Liver (tissue), 9 donors: ENCODE data around the gene ZNF205. TPM values are rescaled to one million over a fixed set of nuclear protein-coding genes. Genes with fewer than 3 reads are reported as not detected.

Source experiments
- DNase-seq: peaks from one replicate; pipeline ENCODE4 v3.0.0-alpha.2; 2017; ENCODE audit warnings: low spot score
- H3K27ac ChIP-seq, 2 donors: one replicate each; pipeline ENCODE4 v1.7.0; 2013; ENCODE audit warnings: inconsistent platforms in 2 of 2, low read length in 2 of 2, control low read depth in 1 of 2, low read depth in 1 of 2, mild to moderate bottlenecking in 1 of 2
- H3K27me3 ChIP-seq, 4 donors: one replicate each; pipeline versions ENCODE4 v1.6.1 to v1.7.0; 2013; ENCODE audit warnings: low read length in 3 of 4, inconsistent platforms in 1 of 4, mild to moderate bottlenecking in 1 of 4, moderate library complexity in 1 of 4; ENCODE audit not compliant: control insufficient read depth in 4 of 4, insufficient read depth in 4 of 4
- H3K36me3 ChIP-seq, 4 donors: one replicate each; pipeline versions ENCODE4 v1.6.1 to v1.7.0; 2013; ENCODE audit warnings: low read length in 3 of 4, mild to moderate bottlenecking in 3 of 4, low read depth in 1 of 4, moderate library complexity in 1 of 4; ENCODE audit not compliant: control insufficient read depth in 4 of 4, insufficient read depth in 3 of 4
- H3K4me1 ChIP-seq, 4 donors: one replicate each; pipeline versions ENCODE4 v1.6.1 to v1.7.0; 2013; ENCODE audit warnings: low read length in 3 of 4, mild to moderate bottlenecking in 3 of 4, moderate library complexity in 1 of 4; ENCODE audit not compliant: control insufficient read depth in 4 of 4, insufficient read depth in 4 of 4
- H3K4me3 ChIP-seq, 3 donors: one replicate each; pipeline versions ENCODE4 v1.6.1 to v1.7.0; 2013; ENCODE audit warnings: low read length in 3 of 3, control low read depth in 1 of 3, low read depth in 1 of 3, mild to moderate bottlenecking in 1 of 3
- H3K9ac ChIP-seq, 2 donors: one replicate each; pipeline ENCODE4 v1.7.0; 2013; ENCODE audit warnings: low read length in 2 of 2, mild to moderate bottlenecking in 2 of 2, moderate library complexity in 2 of 2, control low read depth in 1 of 2, low read depth in 1 of 2
- H3K9me3 ChIP-seq, 4 donors: one replicate each; pipeline versions ENCODE4 v1.6.1 to v1.7.0; 2013; ENCODE audit warnings: low read length in 3 of 4; ENCODE audit not compliant: control insufficient read depth in 4 of 4
- ATF3 ChIP-seq: IDR thresholded peaks from 2 replicates; pipeline ENCODE4 v1.6.1; 2016; ENCODE audit warnings: antibody characterized with exemption
- EGR1 ChIP-seq, 2 donors: IDR thresholded peaks; 2 replicates each; pipeline ENCODE4 v1.6.1; 2016 to 2018; ENCODE audit warnings: antibody characterized with exemption in 2 of 2, low read depth in 2 of 2
- FOXA1 ChIP-seq: IDR thresholded peaks from 2 replicates; pipeline ENCODE4 v1.6.1; 2016; ENCODE audit warnings: antibody characterized with exemption
- FOXA2 ChIP-seq: IDR thresholded peaks from 2 replicates; pipeline ENCODE4 v1.6.1; 2016; ENCODE audit warnings: antibody characterized with exemption
- HNF4G ChIP-seq: IDR thresholded peaks from 2 replicates; pipeline ENCODE4 v1.6.1; 2016; ENCODE audit warnings: antibody characterized with exemption
- RAD21 ChIP-seq, 2 donors: IDR thresholded peaks; 2 replicates each; pipeline ENCODE4 v1.6.1; 2016; ENCODE audit warnings: antibody characterized with exemption in 2 of 2, mild to moderate bottlenecking in 2 of 2
- REST ChIP-seq: IDR thresholded peaks from 2 replicates; pipeline ENCODE4 v1.6.1; 2016; ENCODE audit warnings: antibody characterized with exemption, mild to moderate bottlenecking
- RXRA ChIP-seq, 2 donors: IDR thresholded peaks; 2 replicates each; pipeline ENCODE4 v1.6.1; 2017 to 2018; ENCODE audit warnings: antibody characterized with exemption in 2 of 2, mild to moderate bottlenecking in 1 of 2
- SP1 ChIP-seq: IDR thresholded peaks from 2 replicates; pipeline ENCODE4 v1.6.1; 2018; ENCODE audit warnings: antibody characterized with exemption, mild to moderate bottlenecking
- WGBS: extraction: QIAGEN DNeasy Blood & Tissue Kit; methylation state at CpG from one replicate; pipeline ENCODE4 v1.1.7; 2013; 5-methylcytosine and 5-hydroxymethylcytosine counted together
- polyA plus RNA-seq, 2 donors: library from polyadenylated mRNA; stranded (reverse) in 1 of 2; unstranded in 1 of 2; fragments of 200-250 nt in 1 of 2; fragments of >200 nt in 1 of 2; fragmentation: Nextera tagmentation in 1 of 2; extraction: Ambion mirVana in 1 of 2; gene quantifications; one replicate each; pipeline versions ENCODE4 v1.2.1 to v1.2.3, GENCODE V29; 2013 to 2015
- total RNA-seq, 2 donors: library from RNA; depleted of rRNA; stranded (reverse); fragments of >200 nt; gene quantifications; one replicate each; pipeline ENCODE4 v1.2.3, GENCODE V29; 2014
- TF ChIP-seq, protein P1 (sequence below): IDR thresholded peaks from 2 replicates; pipeline ENCODE4 v1.6.1; 2016; ENCODE audit warnings: antibody characterized with exemption
- TF ChIP-seq, protein P2 (sequence below): fragments of 150-350 bp; IDR thresholded peaks from 2 replicates; pipeline ENCODE4 v1.5.1; 2017; ENCODE audit warnings: improper control_type of control experiment, low read depth, low read length; ENCODE audit not compliant: missing input control
- TF ChIP-seq, protein P3 (sequence below): IDR thresholded peaks from 2 replicates; pipeline ENCODE4 v1.6.1; 2016; ENCODE audit warnings: antibody characterized with exemption
- donor health status: healthy.
- donor health status: healthy.
- donor health status: healthy.
- donor health status: healthy.
- donor health status: healthy.

Gene ZNF205
- total and polyA plus RNA-seq, 4 donors = 2.0 to 6.9 (median 5.0) TPM

DNA sequence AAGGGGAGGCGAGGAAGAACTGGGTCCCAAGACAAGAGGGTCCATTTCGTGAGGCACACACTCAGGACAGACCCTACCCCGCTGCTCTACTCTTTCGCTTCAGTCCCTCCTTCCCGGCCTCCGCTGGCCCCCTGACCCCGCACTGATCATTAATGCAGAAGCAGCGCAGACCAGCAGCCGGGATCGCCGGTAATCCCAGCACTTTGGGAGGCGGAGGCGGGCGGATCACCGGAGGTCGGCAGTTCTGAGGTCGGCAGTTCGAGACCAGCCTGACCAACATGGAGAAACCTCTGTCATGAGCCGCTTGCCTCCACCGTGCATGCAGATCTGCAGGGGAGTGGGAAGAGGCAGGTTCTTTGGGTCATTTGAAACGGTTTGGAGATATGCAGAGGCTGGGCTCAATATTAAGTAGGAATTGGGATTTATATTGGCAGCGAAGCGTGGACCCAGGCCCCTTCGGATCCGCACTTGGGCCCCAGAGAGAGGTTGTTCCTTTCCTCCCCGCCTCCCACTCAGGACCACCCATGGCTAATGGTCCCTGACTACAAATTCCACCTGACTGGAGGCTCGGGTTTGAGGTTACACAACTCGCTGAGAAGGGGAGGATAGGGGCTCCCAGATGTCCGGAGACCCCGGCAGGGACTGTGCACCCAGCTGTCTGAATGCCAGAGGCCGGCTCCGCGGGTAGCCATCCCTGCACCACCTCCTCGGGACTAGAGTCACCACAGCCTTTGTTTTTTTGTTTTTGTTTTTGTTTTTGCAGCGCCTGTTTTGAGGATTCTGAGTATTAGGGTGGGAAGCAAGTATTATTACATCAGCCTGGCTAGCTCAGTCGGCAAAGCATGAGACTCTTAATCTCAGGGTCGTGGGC is 52.0 kb downstream of the ZNF205 start:
- no peak overlapping the region for H3K4me3 ChIP-seq
- TF ChIP-seq FOXA1 (no peak), ATF3 (no peak), FOXA2 (no peak), EGR1 (IDR thresholded peaks at IDR 0.05; ENCODE audit: low read depth in 2 of 2) (no peak), REST (no peak), RAD21 (IDR thresholded peaks at IDR 0.05) (no peak), SP1 (no peak), RXRA (IDR thresholded peaks at IDR 0.05) (no peak), HNF4G (no peak)
- TF ChIP-seq, protein P1, sequence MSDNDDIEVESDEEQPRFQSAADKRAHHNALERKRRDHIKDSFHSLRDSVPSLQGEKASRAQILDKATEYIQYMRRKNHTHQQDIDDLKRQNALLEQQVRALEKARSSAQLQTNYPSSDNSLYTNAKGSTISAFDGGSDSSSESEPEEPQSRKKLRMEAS = no peak
- TF ChIP-seq, protein P2, sequence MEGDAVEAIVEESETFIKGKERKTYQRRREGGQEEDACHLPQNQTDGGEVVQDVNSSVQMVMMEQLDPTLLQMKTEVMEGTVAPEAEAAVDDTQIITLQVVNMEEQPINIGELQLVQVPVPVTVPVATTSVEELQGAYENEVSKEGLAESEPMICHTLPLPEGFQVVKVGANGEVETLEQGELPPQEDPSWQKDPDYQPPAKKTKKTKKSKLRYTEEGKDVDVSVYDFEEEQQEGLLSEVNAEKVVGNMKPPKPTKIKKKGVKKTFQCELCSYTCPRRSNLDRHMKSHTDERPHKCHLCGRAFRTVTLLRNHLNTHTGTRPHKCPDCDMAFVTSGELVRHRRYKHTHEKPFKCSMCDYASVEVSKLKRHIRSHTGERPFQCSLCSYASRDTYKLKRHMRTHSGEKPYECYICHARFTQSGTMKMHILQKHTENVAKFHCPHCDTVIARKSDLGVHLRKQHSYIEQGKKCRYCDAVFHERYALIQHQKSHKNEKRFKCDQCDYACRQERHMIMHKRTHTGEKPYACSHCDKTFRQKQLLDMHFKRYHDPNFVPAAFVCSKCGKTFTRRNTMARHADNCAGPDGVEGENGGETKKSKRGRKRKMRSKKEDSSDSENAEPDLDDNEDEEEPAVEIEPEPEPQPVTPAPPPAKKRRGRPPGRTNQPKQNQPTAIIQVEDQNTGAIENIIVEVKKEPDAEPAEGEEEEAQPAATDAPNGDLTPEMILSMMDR = no peak
- TF ChIP-seq, protein P3, sequence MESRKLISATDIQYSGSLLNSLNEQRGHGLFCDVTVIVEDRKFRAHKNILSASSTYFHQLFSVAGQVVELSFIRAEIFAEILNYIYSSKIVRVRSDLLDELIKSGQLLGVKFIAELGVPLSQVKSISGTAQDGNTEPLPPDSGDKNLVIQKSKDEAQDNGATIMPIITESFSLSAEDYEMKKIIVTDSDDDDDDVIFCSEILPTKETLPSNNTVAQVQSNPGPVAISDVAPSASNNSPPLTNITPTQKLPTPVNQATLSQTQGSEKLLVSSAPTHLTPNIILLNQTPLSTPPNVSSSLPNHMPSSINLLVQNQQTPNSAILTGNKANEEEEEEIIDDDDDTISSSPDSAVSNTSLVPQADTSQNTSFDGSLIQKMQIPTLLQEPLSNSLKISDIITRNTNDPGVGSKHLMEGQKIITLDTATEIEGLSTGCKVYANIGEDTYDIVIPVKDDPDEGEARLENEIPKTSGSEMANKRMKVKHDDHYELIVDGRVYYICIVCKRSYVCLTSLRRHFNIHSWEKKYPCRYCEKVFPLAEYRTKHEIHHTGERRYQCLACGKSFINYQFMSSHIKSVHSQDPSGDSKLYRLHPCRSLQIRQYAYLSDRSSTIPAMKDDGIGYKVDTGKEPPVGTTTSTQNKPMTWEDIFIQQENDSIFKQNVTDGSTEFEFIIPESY = no peak
- H3K36me3 ChIP-seq = no peaks in the 10 kb centered on the region
- peaks cover 0 to 5% (median under 1%) of the 10 kb centered on the region in 4 donors for H3K4me1 ChIP-seq
- H3K27ac ChIP-seq = no peak overlapping the region
- no peak overlapping the region for H3K9ac ChIP-seq
- H3K27me3 ChIP-seq = no peaks in the 10 kb centered on the region
- no peaks in the 10 kb centered on the region for H3K9me3 ChIP-seq
- WGBS = 87% methylated on average over 37 of the region's 37 CpGs
- DNase-seq = no peak
